PFSK-1 (cell line): ENCODE results near the gene ZNF548.

Source experiments
- FOXP2 ChIP-seq: optimal IDR thresholded peaks from 2 replicates; pipeline ENCODE3; 2011; ENCODE audit warnings: borderline replicate concordance, control low read depth, inconsistent platforms; ENCODE audit not compliant: insufficient read depth; ENCODE audit errors: extremely low read length, extremely low read depth
- POLR2AphosphoS5 ChIP-seq: IDR thresholded peaks from 2 replicates; pipeline ENCODE4 v1.6.1; 2012; ENCODE audit warnings: low read depth, mild to moderate bottlenecking, control low read depth, low read length, moderate library complexity
- REST ChIP-seq, 2 experiments: IDR thresholded peaks; 2 replicates each; pipeline versions ENCODE4 v1.6.1 to v1.8.0; 2011 to 2012; ENCODE audit warnings: low read depth in 2 of 2, low read length in 2 of 2, control low read depth in 1 of 2, inconsistent platforms in 1 of 2, mild to moderate bottlenecking in 1 of 2, moderate library complexity in 1 of 2; ENCODE audit not compliant: insufficient read depth in 1 of 2
- TAF1 ChIP-seq: IDR thresholded peaks from 2 replicates; pipeline ENCODE4 v1.6.1; 2012; ENCODE audit warnings: low read length, control low read depth, borderline replicate concordance; ENCODE audit not compliant: insufficient read depth

GRCh38 chr19:57452307-57452706 lies 62.7 kb downstream of the ZNF548 start:
- TF ChIP-seq POLR2AphosphoS5 (no peak), TAF1 (no peak), REST (IDR thresholded peaks at IDR 0.05; ENCODE audit: insufficient read depth in 1 of 2, low read depth in 2 of 2, low read length in 2 of 2) (no peak), FOXP2 (no peak)
